Gastrocnemius medialis (tissue), 4 donors: ENCODE data around the gene ABCB9.

Source experiments
- CTCF ChIP-seq, 5 experiments: fragments of 450-650 bp in 3 of 5; fragments of 200-600 bp in 2 of 5; sonication (generic) in 2 of 5; IDR thresholded peaks in 4 of 5; conservative IDR thresholded peaks in 1 of 5; 1 replicate in 4 of 5; 2 replicates in 1 of 5; pipeline ENCODE4 v1.5.1; 2016 to 2019; ENCODE audit warnings: antibody characterized with exemption in 5 of 5, mild to moderate bottlenecking in 3 of 5, moderate library complexity in 3 of 5
- POLR2A ChIP-seq, 2 donors: fragments of 450-650 bp; IDR thresholded peaks; one replicate each; pipeline ENCODE4 v1.6.1; 2017; ENCODE audit warnings: antibody characterized with exemption in 2 of 2, mild to moderate bottlenecking in 2 of 2, moderate library complexity in 2 of 2

GRCh38 chr12:122981587-122982476 is 15.6 kb upstream of the ABCB9 start:
- no peak for TF ChIP-seq POLR2A (IDR thresholded peaks at IDR 0.05)
- TF ChIP-seq CTCF (IDR thresholded peaks at IDR 0.05 in 4 of 5, conservative IDR thresholded peaks at IDR 0.05 in 1 of 5): no peak
